SU-DHL-6 (cell line): ENCODE data around the gene ACD.
A peak's percentile ranks its signal among the peaks of the same experiment; 100 is the strongest.

Experiments
- H2AFZ ChIP-seq: fragments of 200-600 bp; sonication (generic); 2 replicates; pipeline ENCODE4 v1.6.1; 2014; ENCODE audit warnings: low read depth, mild to moderate bottlenecking, moderate library complexity, mixed read lengths, antibody characterized with exemption, low read length; ENCODE audit not compliant: severe bottlenecking
- H3F3A ChIP-seq: fragments of 200-600 bp; shearing (Covaris generic); 2 replicates; pipeline ENCODE4 v1.6.0; 2016; ENCODE audit warnings: antibody characterized with exemption, mild to moderate bottlenecking; ENCODE audit not compliant: insufficient read depth
- H3K27ac ChIP-seq: fragments of 200-600 bp; sonication (generic); 2 replicates; pipeline ENCODE4 v1.5.1; 2016; ENCODE audit warnings: low read depth, mild to moderate bottlenecking, low read length, moderate library complexity, mixed read lengths
- H3K27me3 ChIP-seq: fragments of 200-600 bp; sonication (generic), shearing (Covaris generic); 2 replicates; pipeline ENCODE4 v1.6.0; 2014; ENCODE audit warnings: mild to moderate bottlenecking, low read length
- H3K36me3 ChIP-seq: fragments of 200-600 bp; sonication (generic); 2 replicates; pipeline ENCODE4 v1.6.1; 2014; ENCODE audit warnings: mild to moderate bottlenecking, low read length, mixed read lengths
- H3K4me2 ChIP-seq: fragments of 300-600, 200-600 bp; shearing (Covaris generic), sonication (generic); 2 replicates; pipeline ENCODE4 v1.6.0; 2014; ENCODE audit warnings: low read length, low read depth, mild to moderate bottlenecking; ENCODE audit not compliant: poor library complexity, severe bottlenecking
- H3K4me3 ChIP-seq: fragments of 200-600 bp; sonication (generic); 2 replicates; pipeline ENCODE4 v1.5.1; 2014; ENCODE audit warnings: antibody characterized with exemption, low read length, mild to moderate bottlenecking, mixed read lengths; ENCODE audit not compliant: insufficient read depth, poor library complexity, severe bottlenecking
- H3K79me2 ChIP-seq: fragments of 200-600 bp; sonication (generic); 2 replicates; pipeline ENCODE4 v1.6.1; 2014; ENCODE audit warnings: mild to moderate bottlenecking, low read length, moderate library complexity; ENCODE audit not compliant: insufficient read depth
- H3K9ac ChIP-seq: fragments of 200-600 bp; sonication (generic); 2 replicates; pipeline ENCODE4 v1.7.0; 2014; ENCODE audit warnings: mild to moderate bottlenecking, low read length
- H3K9me2 ChIP-seq: fragments of 200-600 bp; sonication (generic); replicated peaks from 2 replicates; pipeline ENCODE4 v1.6.1; 2014; ENCODE audit warnings: low read length; ENCODE audit not compliant: insufficient read depth
- H3K9me3 ChIP-seq: fragments of 200-600 bp; sonication (generic); 2 replicates; pipeline ENCODE4 v1.6.1; 2014; ENCODE audit warnings: low read length, mixed read lengths; ENCODE audit not compliant: insufficient read depth
- H4K20me1 ChIP-seq: fragments of 200-600 bp; sonication (generic); 2 replicates; pipeline ENCODE4 v1.6.1; 2014; ENCODE audit warnings: low read depth, mild to moderate bottlenecking, antibody characterized with exemption, low read length, moderate library complexity, mixed read lengths
- CTCF ChIP-seq: fragments of 200-600 bp; sonication (generic); IDR thresholded peaks from one replicate; pipeline ENCODE4 v1.5.1; 2017; ENCODE audit warnings: antibody characterized with exemption, mild to moderate bottlenecking, low read length, moderate library complexity; ENCODE audit not compliant: insufficient read depth, poor library complexity, severe bottlenecking
- EZH2phosphoT487 ChIP-seq: fragments of 200-600 bp; sonication (generic), shearing (Covaris generic); conservative IDR thresholded peaks from 2 replicates; pipeline ENCODE4 v1.6.1; 2018; ENCODE audit warnings: mild to moderate bottlenecking, antibody characterized with exemption, low read length, moderate library complexity, mixed read lengths

ACD gene

GRCh38 chr16:67672306-67672705 lies 12.2 kb upstream of the ACD start:
- Histone ChIP-seq H3K4me2 (no peak overlapping the region), H3K27ac (no peak overlapping the region), H3K9ac (no peak overlapping the region), H3K4me3 (no peak overlapping the region), H4K20me1 (no peaks in the 10 kb centered on the region), H3K79me2 (no peaks in the 10 kb centered on the region), H3K9me2 (no peaks in the 10 kb centered on the region), H3F3A (peaks cover 3% of the 10 kb centered on the region; the same call in 1 of the 2 replicates), H2AFZ (no peak overlapping the region), H3K36me3 (no peaks in the 10 kb centered on the region), H3K9me3 (no peaks in the 10 kb centered on the region), H3K27me3 (no peaks in the 10 kb centered on the region)
- no peak for TF ChIP-seq CTCF
- no peak for TF ChIP-seq EZH2phosphoT487

- no peak overlapping the region for H3K27ac ChIP-seq
- H3K79me2 ChIP-seq: no peaks in the 10 kb centered on the region
- no peaks in the 10 kb centered on the region for H3K27me3 ChIP-seq
- H2AFZ ChIP-seq: no peak overlapping the region
- no peaks in the 10 kb centered on the region for H3K9me3 ChIP-seq
- H3K36me3 ChIP-seq: no peaks in the 10 kb centered on the region
- TF ChIP-seq EZH2phosphoT487: no peak
- no peak for TF ChIP-seq CTCF
- no peaks in the 10 kb centered on the region for H3K9me2 ChIP-seq
- H3K9ac ChIP-seq: no peak overlapping the region
- H3K4me2 ChIP-seq: no peak overlapping the region
- H3K4me3 ChIP-seq: no peak overlapping the region
- H4K20me1 ChIP-seq: no peaks in the 10 kb centered on the region
- peaks cover 3% of the 10 kb centered on the region; the same call in 1 of the 2 replicates for H3F3A ChIP-seq
Observed at GRCh38 chr16:67669499-67670101, 9.5 kb upstream of the ACD start.

- Histone ChIP-seq H3K27ac (peak overlapping the region; percentile 40), H3K4me2 (no peak overlapping the region), H3K79me2 (no peaks in the 10 kb centered on the region), H3K9ac (no peak overlapping the region), H3K36me3 (no peaks in the 10 kb centered on the region), H3K27me3 (no peaks in the 10 kb centered on the region), H3K9me2 (no peaks in the 10 kb centered on the region), H2AFZ (no peak overlapping the region), H3F3A (peaks cover 3% of the 10 kb centered on the region; the same call in 1 of the 2 replicates), H3K4me3 (no peak overlapping the region), H4K20me1 (no peaks in the 10 kb centered on the region), H3K9me3 (no peaks in the 10 kb centered on the region)
- TF ChIP-seq EZH2phosphoT487: no peak
- TF ChIP-seq CTCF: peak; percentile 13
Observed at GRCh38 chr16:67668495-67669157, 8.6 kb upstream of the ACD start.
